Breast epithelium (tissue), 4 donors: ENCODE results near the gene SEC63. TPM values are rescaled to one million over a fixed set of nuclear protein-coding genes. Genes with fewer than 3 reads are reported as not detected.
"Not testable (repeated sequence)": the region's sequence is repeated elsewhere in the genome, so short reads cannot be mapped to it uniquely, and the experiment has no call there.

Source experiments
- DNase-seq, 2 donors: peaks; one replicate each; pipeline ENCODE4 v3.0.0-alpha.2; 2019; ENCODE audit warnings: low spot score in 2 of 2
- H3K27ac ChIP-seq, 2 donors: fragments of 200-600 bp; sonication (generic) in 1 of 2; one replicate each; pipeline ENCODE4 v1.5.1; 2016 to 2019; ENCODE audit warnings: mild to moderate bottlenecking in 1 of 2
- H3K27me3 ChIP-seq, 2 donors: fragments of 200-600 bp; sonication (generic) in 1 of 2; one replicate each; pipeline versions ENCODE4 v1.5.1 to v1.6.0; 2017 to 2019; ENCODE audit warnings: control low read depth in 1 of 2, mild to moderate bottlenecking in 1 of 2
- H3K36me3 ChIP-seq: fragments of 200-600 bp; one replicate; pipeline ENCODE4 v1.5.1; 2019
- H3K4me1 ChIP-seq, 2 donors: fragments of 200-600 bp; sonication (generic); one replicate each; pipeline ENCODE4 v1.5.1; 2016 to 2019; ENCODE audit warnings: control low read depth in 1 of 2
- H3K4me3 ChIP-seq, 3 donors: fragments of 200-600 bp; sonication (generic); 1 replicate in 2 of 3; 2 replicates in 1 of 3; pipeline ENCODE4 v1.5.1; 2016 to 2019; ENCODE audit warnings: mild to moderate bottlenecking in 3 of 3, moderate library complexity in 2 of 3
- H3K9me3 ChIP-seq, 2 donors: fragments of 200-600 bp; sonication (generic) in 1 of 2; one replicate each; pipeline ENCODE4 v1.5.1; 2016 to 2019; ENCODE audit warnings: control low read depth in 1 of 2
- POLR2A ChIP-seq: fragments of 450-650 bp; IDR thresholded peaks from one replicate; pipeline ENCODE4 v1.6.1; 2016; ENCODE audit warnings: antibody characterized with exemption, mild to moderate bottlenecking, moderate library complexity
- POLR2AphosphoS5 ChIP-seq, 3 donors: sonication (generic); formaldehyde crosslinking; IDR thresholded peaks; one replicate each; pipeline ENCODE4 v1.6.1; 2017; ENCODE audit warnings: antibody characterized with exemption in 3 of 3
- intact Hi-C: fragments of 100-400 bp; cut with DNase I; formaldehyde crosslinking; loops from one replicate; pipeline ENCODE4 v1.15.1; 2023; ENCODE audit warnings: low total_unique reads
- total RNA-seq, 3 donors: library from RNA; depleted of rRNA; stranded (reverse); fragments of >200 nt; gene quantifications; one replicate each; pipeline ENCODE4 v1.1.0, GENCODE V29; 2016
- TF ChIP-seq, protein P1 (sequence below), 3 donors: fragments of 450-650 bp; IDR thresholded peaks; one replicate each; pipeline ENCODE4 v1.5.1; 2016 to 2017; ENCODE audit warnings: antibody characterized with exemption in 3 of 3, mild to moderate bottlenecking in 3 of 3, moderate library complexity in 3 of 3

The SEC63 gene
- total RNA-seq, 3 donors from 2014 or later: 48.8 to 60.0 (median 58.7) TPM

- H3K36me3 ChIP-seq: no peaks in the 10 kb centered on the region
- no peak overlapping the region for H3K27ac ChIP-seq
- H3K27me3 ChIP-seq: no peaks in the 10 kb centered on the region
- DNase-seq: no peak
- intact Hi-C loops: no loop called here
- no peak overlapping the region for H3K4me3 ChIP-seq
- H3K4me1 ChIP-seq: no peaks in the 10 kb centered on the region
- no peaks in the 10 kb centered on the region for H3K9me3 ChIP-seq
- no peak for TF ChIP-seq POLR2A
- TF ChIP-seq POLR2AphosphoS5 (IDR thresholded peaks at IDR 0.05): no peak
- TF ChIP-seq, protein P1, sequence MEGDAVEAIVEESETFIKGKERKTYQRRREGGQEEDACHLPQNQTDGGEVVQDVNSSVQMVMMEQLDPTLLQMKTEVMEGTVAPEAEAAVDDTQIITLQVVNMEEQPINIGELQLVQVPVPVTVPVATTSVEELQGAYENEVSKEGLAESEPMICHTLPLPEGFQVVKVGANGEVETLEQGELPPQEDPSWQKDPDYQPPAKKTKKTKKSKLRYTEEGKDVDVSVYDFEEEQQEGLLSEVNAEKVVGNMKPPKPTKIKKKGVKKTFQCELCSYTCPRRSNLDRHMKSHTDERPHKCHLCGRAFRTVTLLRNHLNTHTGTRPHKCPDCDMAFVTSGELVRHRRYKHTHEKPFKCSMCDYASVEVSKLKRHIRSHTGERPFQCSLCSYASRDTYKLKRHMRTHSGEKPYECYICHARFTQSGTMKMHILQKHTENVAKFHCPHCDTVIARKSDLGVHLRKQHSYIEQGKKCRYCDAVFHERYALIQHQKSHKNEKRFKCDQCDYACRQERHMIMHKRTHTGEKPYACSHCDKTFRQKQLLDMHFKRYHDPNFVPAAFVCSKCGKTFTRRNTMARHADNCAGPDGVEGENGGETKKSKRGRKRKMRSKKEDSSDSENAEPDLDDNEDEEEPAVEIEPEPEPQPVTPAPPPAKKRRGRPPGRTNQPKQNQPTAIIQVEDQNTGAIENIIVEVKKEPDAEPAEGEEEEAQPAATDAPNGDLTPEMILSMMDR (IDR thresholded peaks at IDR 0.05): no peak
Measured at GRCh38 chr6:107894809-107895396, 63.1 kb downstream of the SEC63 start.

DNA sequence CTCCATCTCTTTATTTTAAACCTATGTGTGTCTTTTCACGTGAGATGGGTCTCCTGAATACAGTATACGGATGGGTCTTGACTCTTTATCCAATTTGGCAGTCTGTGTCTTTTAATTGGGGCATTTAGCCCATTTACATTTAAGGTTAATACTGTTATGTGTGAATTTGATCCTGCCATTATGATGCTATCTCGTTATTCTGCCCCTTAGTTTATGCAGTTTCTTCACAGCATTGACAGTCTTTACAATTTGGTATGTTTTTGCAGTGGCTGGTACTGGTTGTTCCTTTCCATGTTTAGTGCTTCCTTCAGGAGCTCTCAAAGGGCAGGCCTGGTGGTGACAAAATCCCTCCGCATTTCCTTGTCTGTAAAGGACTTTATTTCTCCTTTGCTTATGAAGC is 67.6 kb downstream of the SEC63 start:
- DNase-seq, intact Hi-C loops, H3K4me1 ChIP-seq, H3K4me3 ChIP-seq, H3K36me3 ChIP-seq, H3K27me3 ChIP-seq, H3K27ac ChIP-seq: not testable (repeated sequence)
- H3K9me3 ChIP-seq: peaks cover 0 to 10% of the 10 kb centered on the region in 2 donors

- H3K36me3 ChIP-seq, H3K27me3 ChIP-seq, H3K27ac ChIP-seq, intact Hi-C loops, H3K4me1 ChIP-seq, H3K4me3 ChIP-seq, DNase-seq: not testable (repeated sequence)
- H3K9me3 ChIP-seq: peaks cover 0 to 11% of the 10 kb centered on the region in 2 donors
Measured at GRCh38 chr6:107885950-107886349, 72.1 kb downstream of the SEC63 start.

- intact Hi-C loops: no loop called here
- DNase-seq: no peak
- Histone ChIP-seq H3K4me1 (no peaks in the 10 kb centered on the region), H3K27ac (peak overlapping the region in 1 of 2 donors; percentile 0), H3K36me3 (no peaks in the 10 kb centered on the region), H3K9me3 (no peaks in the 10 kb centered on the region), H3K4me3 (no peak overlapping the region), H3K27me3 (no peaks in the 10 kb centered on the region)
- TF ChIP-seq POLR2A (no peak), POLR2AphosphoS5 (IDR thresholded peaks at IDR 0.05) (no peak)
- TF ChIP-seq, protein P1 (IDR thresholded peaks at IDR 0.05): no peak
Measured at GRCh38 chr6:107879941-107880340, 78.1 kb downstream of the SEC63 start.

GRCh38 chr6:107877968-107878367 is 80.0 kb downstream of the SEC63 start:
- no peaks in the 10 kb centered on the region for H3K27me3 ChIP-seq
- TF ChIP-seq, protein P1 (IDR thresholded peaks at IDR 0.05): no peak
- no peak for TF ChIP-seq POLR2AphosphoS5 (IDR thresholded peaks at IDR 0.05)
- TF ChIP-seq POLR2A: no peak
- H3K4me1 ChIP-seq: no peaks in the 10 kb centered on the region
- H3K4me3 ChIP-seq: no peak overlapping the region
- intact Hi-C loops: no loop called here
- H3K9me3 ChIP-seq: no peaks in the 10 kb centered on the region
- no peak for DNase-seq
- no peaks in the 10 kb centered on the region for H3K36me3 ChIP-seq
- no peak overlapping the region for H3K27ac ChIP-seq

DNA sequence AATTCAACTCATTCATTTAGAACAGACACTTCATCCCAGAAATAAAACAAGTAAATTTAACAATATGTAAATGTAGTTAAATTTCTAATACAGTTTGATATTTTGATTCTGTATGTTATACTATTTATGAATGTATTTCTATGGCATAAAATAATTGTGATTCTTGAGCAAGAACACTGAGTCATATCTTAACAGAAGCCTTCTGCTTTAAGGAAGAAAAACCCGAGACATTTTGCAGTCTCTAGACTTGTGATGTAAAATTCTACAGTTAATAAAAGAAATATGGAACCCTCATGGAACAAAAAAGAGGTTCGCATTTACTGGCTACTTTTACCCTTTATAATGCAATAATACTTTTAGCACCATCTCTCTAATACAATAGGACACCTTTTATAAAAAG is 86.0 kb downstream of the SEC63 start:
- no peak for TF ChIP-seq POLR2A
- TF ChIP-seq POLR2AphosphoS5 (IDR thresholded peaks at IDR 0.05): no peak
- TF ChIP-seq, protein P1 (IDR thresholded peaks at IDR 0.05): no peak
- intact Hi-C loops: no loop called here
- H3K9me3 ChIP-seq: no peaks in the 10 kb centered on the region

GRCh38 chr6:107871512-107871911 is 86.5 kb downstream of the SEC63 start:
- intact Hi-C loops, H3K4me3 ChIP-seq: not testable (repeated sequence)

More for the DNA sequence above, 86.0 kb downstream of the SEC63 start:
- Histone ChIP-seq H3K27me3 (no peaks in the 10 kb centered on the region), H3K36me3 (peaks cover 5% of the 10 kb centered on the region), H3K4me1 (no peaks in the 10 kb centered on the region), H3K4me3 (no peak overlapping the region), H3K27ac (no peak overlapping the region)
- DNase-seq: no peak

More at GRCh38 chr6:107871512-107871911, 86.5 kb downstream of the SEC63 start:
- H3K9me3 ChIP-seq, H3K27ac ChIP-seq, H3K27me3 ChIP-seq, H3K4me1 ChIP-seq, DNase-seq, H3K36me3 ChIP-seq: not testable (repeated sequence)
